HG03520 (cell line): ENCODE results near the gene ZNF652.

Experiments used
- ATAC-seq: cut with Tn5 transposase; IDR thresholded peaks from one replicate; pipeline ENCODE4 v1.9.1; 2021; ENCODE audit warnings: mild to moderate bottlenecking, moderate library complexity; ENCODE audit not compliant: unreplicated experiment

The ZNF652 gene

GRCh38 chr17:49360796-49361128 lies 1.3 kb downstream of the ZNF652 start:
- ATAC-seq: no peak

- ATAC-seq: no peak
Observed at GRCh38 chr17:49359990-49360795, 1.9 kb downstream of the ZNF652 start.

- no peak for ATAC-seq
Observed at GRCh38 chr17:49358641-49359247, 3.3 kb downstream of the ZNF652 start.

- no peak for ATAC-seq
Observed at GRCh38 chr17:49357516-49357915, 4.5 kb downstream of the ZNF652 start.

GRCh38 chr17:49356320-49356719 lies 5.7 kb downstream of the ZNF652 start:
- ATAC-seq: no peak

- no peak for ATAC-seq
Observed at GRCh38 chr17:49353607-49354006, 8.4 kb downstream of the ZNF652 start.

GRCh38 chr17:49352587-49353154 lies 9.4 kb downstream of the ZNF652 start:
- no peak for ATAC-seq

GRCh38 chr17:49351572-49352140 lies 10.4 kb downstream of the ZNF652 start:
- no peak for ATAC-seq

GRCh38 chr17:49349541-49349940 lies 12.5 kb downstream of the ZNF652 start:
- ATAC-seq: no peak

- no peak for ATAC-seq
Observed at GRCh38 chr17:49344914-49345313, 17.1 kb downstream of the ZNF652 start.

GRCh38 chr17:49343273-49343672 lies 18.8 kb downstream of the ZNF652 start:
- no peak for ATAC-seq

- ATAC-seq: no peak
Observed at GRCh38 chr17:49342575-49342936, 19.5 kb downstream of the ZNF652 start.

GRCh38 chr17:49341356-49341755 lies 20.7 kb downstream of the ZNF652 start:
- no peak for ATAC-seq

- ATAC-seq: no peak
Observed at GRCh38 chr17:49339354-49339753, 22.7 kb downstream of the ZNF652 start.

GRCh38 chr17:49338883-49339282 lies 23.2 kb downstream of the ZNF652 start:
- no peak for ATAC-seq

- no peak for ATAC-seq
Observed at GRCh38 chr17:49337884-49338283, 24.2 kb downstream of the ZNF652 start.

GRCh38 chr17:49334744-49335512 lies 27.1 kb downstream of the ZNF652 start:
- no peak for ATAC-seq

GRCh38 chr17:49333804-49334203 lies 28.2 kb downstream of the ZNF652 start:
- no peak for ATAC-seq

GRCh38 chr17:49327835-49328784 lies 33.9 kb downstream of the ZNF652 start:
- ATAC-seq: no peak

- no peak for ATAC-seq
Observed at GRCh38 chr17:49325980-49326379, 36.1 kb downstream of the ZNF652 start.
